Fibroblast of lung (primary cell): Measurements from ENCODE around the gene B4GALT4. TPM values are rescaled to one million over a fixed set of nuclear protein-coding genes. Genes with fewer than 3 reads are reported as not detected.

Source experiments
- DNase-seq, 2 donors: peaks; one replicate each; pipeline versions ENCODE4 v3.0.0 to v3.0.0-alpha.2; 2010; ENCODE audit warnings: low read depth in 2 of 2
- H2AFZ ChIP-seq: 2 replicates; pipeline ENCODE4 v1.5.1; 2012; ENCODE audit warnings: low read length, control low read depth, inconsistent platforms
- H3K27ac ChIP-seq: 2 replicates; pipeline ENCODE4 v1.5.1; 2011; ENCODE audit warnings: low read length, control low read depth; ENCODE audit not compliant: insufficient read depth
- H3K27me3 ChIP-seq: 2 replicates; pipeline ENCODE4 v1.5.1; 2011; ENCODE audit warnings: mild to moderate bottlenecking, low read length; ENCODE audit not compliant: control insufficient read depth, insufficient read depth
- H3K36me3 ChIP-seq: 2 replicates; pipeline ENCODE4 v1.5.1; 2011; ENCODE audit warnings: low read length; ENCODE audit not compliant: control insufficient read depth, insufficient read depth
- H3K4me1 ChIP-seq: 2 replicates; pipeline ENCODE4 v1.5.1; 2011; ENCODE audit warnings: low read length; ENCODE audit not compliant: control insufficient read depth, insufficient read depth; ENCODE audit errors: extremely low read depth
- H3K4me2 ChIP-seq: 2 replicates; pipeline ENCODE4 v1.5.1; 2011; ENCODE audit warnings: low read length, control low read depth; ENCODE audit not compliant: insufficient read depth; ENCODE audit errors: extremely low read depth
- H3K4me3 ChIP-seq, 4 experiments: fragments of 200-600 bp in 1 of 4; sonication (generic) in 1 of 4; replicated peaks in 1 of 4; 2 replicates each; pipeline ENCODE4 v1.5.1; 2011 to 2016; ENCODE audit warnings: low read length in 4 of 4, low read depth in 3 of 4, mild to moderate bottlenecking in 3 of 4, control low read depth in 2 of 4, inconsistent platforms in 1 of 4, mixed read lengths in 1 of 4; ENCODE audit not compliant: insufficient read depth in 1 of 4; ENCODE audit errors: control extremely low read depth in 1 of 4
- H3K79me2 ChIP-seq: 2 replicates; pipeline ENCODE4 v1.5.1; 2012; ENCODE audit warnings: mild to moderate bottlenecking, low read length, inconsistent platforms; ENCODE audit not compliant: control insufficient read depth, insufficient read depth
- H3K9ac ChIP-seq: 2 replicates; pipeline ENCODE4 v1.5.1; 2011; ENCODE audit warnings: mild to moderate bottlenecking, low read length, control low read depth; ENCODE audit not compliant: insufficient read depth
- H3K9me3 ChIP-seq: 2 replicates; pipeline ENCODE4 v1.5.1; 2012; ENCODE audit warnings: low read depth, low read length; ENCODE audit not compliant: control insufficient read depth, insufficient read depth
- H4K20me1 ChIP-seq: 2 replicates; pipeline ENCODE4 v1.5.1; 2011; ENCODE audit warnings: low read length; ENCODE audit not compliant: control insufficient read depth, insufficient read depth; ENCODE audit errors: extremely low read depth
- CTCF ChIP-seq, 2 donors: IDR thresholded peaks in 1 of 2; conservative IDR thresholded peaks in 1 of 2; 1 replicate in 1 of 2; 2 replicates in 1 of 2; pipeline ENCODE4 v1.5.1; 2011 to 2012; ENCODE audit warnings: low read length in 2 of 2, control low read depth in 1 of 2, inconsistent platforms in 1 of 2, low read depth in 1 of 2, mild to moderate bottlenecking in 1 of 2
- EZH2 ChIP-seq: IDR thresholded peaks from 2 replicates; pipeline ENCODE4 v1.5.1; 2012; ENCODE audit warnings: low read length, control low read depth, mild to moderate bottlenecking; ENCODE audit errors: missing control alignments
- polyA plus RNA-seq, 2 donors: library from polyadenylated mRNA; depleted of rRNA in 1 of 2; stranded (reverse) in 1 of 2; unstranded in 1 of 2; fragments of >200 nt; gene quantifications; 2 replicates each; pipeline ENCODE4 v1.2.1, GENCODE V29; 2011 to 2012; ENCODE audit warnings: missing spikeins in 1 of 2
- total RNA-seq: library from RNA; depleted of rRNA; stranded (reverse); fragments of >200 nt; gene quantifications from 2 replicates; pipeline ENCODE4 v1.2.1, GENCODE V29; 2014

The B4GALT4 gene
- total and polyA plus RNA-seq, 2 donors (not counting 1 experiment from before 2014, with no cell fraction given), result 19.5 to 32.4 TPM

GRCh38 chr3:119234610-119235009 is 6.1 kb downstream of the B4GALT4 start:
- H3K27me3 ChIP-seq, result no peaks in the 10 kb centered on the region
- TF ChIP-seq EZH2, result no peak
- TF ChIP-seq CTCF (conservative IDR thresholded peaks at IDR 0.05 in 1 of 2, IDR thresholded peaks at IDR 0.05 in 1 of 2; ENCODE audit: low read depth in 1 of 2, low read length in 2 of 2), result no peak
- no peak for DNase-seq
- peaks cover 4% of the 10 kb centered on the region for H3K4me1 ChIP-seq
- H3K36me3 ChIP-seq, result peaks cover 4% of the 10 kb centered on the region
- H3K9ac ChIP-seq, result no peak overlapping the region
- peaks cover 4% of the 10 kb centered on the region for H3K79me2 ChIP-seq
- no peak overlapping the region for H3K4me3 ChIP-seq
- no peaks in the 10 kb centered on the region for H3K9me3 ChIP-seq
- H4K20me1 ChIP-seq, result no peaks in the 10 kb centered on the region
- no peak overlapping the region for H3K4me2 ChIP-seq
- H2AFZ ChIP-seq, result no peak overlapping the region
- no peak overlapping the region for H3K27ac ChIP-seq

- Histone ChIP-seq H3K4me3 (no peak overlapping the region), H3K79me2 (no peaks in the 10 kb centered on the region), H3K27ac (no peak overlapping the region), H3K27me3 (no peaks in the 10 kb centered on the region), H2AFZ (no peak overlapping the region), H3K4me1 (peaks cover 4% of the 10 kb centered on the region), H4K20me1 (no peaks in the 10 kb centered on the region), H3K9me3 (no peaks in the 10 kb centered on the region), H3K4me2 (no peak overlapping the region), H3K36me3 (peaks cover 7% of the 10 kb centered on the region), H3K9ac (no peak overlapping the region)
- DNase-seq, result no peak
- TF ChIP-seq CTCF (conservative IDR thresholded peaks at IDR 0.05 in 1 of 2, IDR thresholded peaks at IDR 0.05 in 1 of 2; ENCODE audit: low read depth in 1 of 2, low read length in 2 of 2), result no peak
- TF ChIP-seq EZH2, result no peak
Observed at GRCh38 chr3:119230745-119231144, 9.9 kb downstream of the B4GALT4 start.

- Histone ChIP-seq H2AFZ (no peak overlapping the region), H3K4me3 (no peak overlapping the region), H3K9me3 (no peaks in the 10 kb centered on the region), H4K20me1 (no peaks in the 10 kb centered on the region), H3K79me2 (no peaks in the 10 kb centered on the region), H3K36me3 (peaks cover 7% of the 10 kb centered on the region), H3K27ac (no peak overlapping the region), H3K4me2 (no peak overlapping the region), H3K27me3 (no peaks in the 10 kb centered on the region), H3K9ac (no peak overlapping the region), H3K4me1 (no peaks in the 10 kb centered on the region)
- DNase-seq, result no peak
- no peak for TF ChIP-seq CTCF (conservative IDR thresholded peaks at IDR 0.05 in 1 of 2, IDR thresholded peaks at IDR 0.05 in 1 of 2; ENCODE audit: low read depth in 1 of 2, low read length in 2 of 2)
- no peak for TF ChIP-seq EZH2
Observed at GRCh38 chr3:119230071-119230470, 10.6 kb downstream of the B4GALT4 start.
